PC-9 (cell line): ENCODE data around the gene HSF5. TPM values are rescaled to one million over a fixed set of nuclear protein-coding genes. Genes with fewer than 3 reads are reported as not detected.

Experiments
- BruUV-seq: library from RNA; stranded (reverse); fragments of 400-500 nt; replicated peaks from 2 replicates; lab custom pipeline; 2021; lab: Mats Ljungman, UMichigan
- CTCF ChIA-PET: fragments of 300-600 bp; sonication (Branson Sonifier 250); formaldehyde crosslinking; loops from one replicate; lab custom pipeline; 2022; ENCODE audit warnings: antibody characterized with exemption; lab: Charles Lee
- POLR2A ChIA-PET: fragments of 300-600 bp; sonication (Branson Sonifier 250); formaldehyde crosslinking; loops from one replicate; lab custom pipeline; 2022; ENCODE audit warnings: antibody characterized with exemption; ENCODE audit not compliant: unreplicated experiment; lab: Charles Lee
- DNase-seq, 2 experiments: peaks; one replicate each; pipeline versions ENCODE4 v3.0.0 to v3.0.0-alpha.2; 2015 to 2022; ENCODE audit warnings: mixed read lengths in 1 of 2
- H2AFZ ChIP-seq: fragments of 200-600 bp; sonication (generic); 2 replicates; pipeline ENCODE4 v1.8.1; 2017; ENCODE audit warnings: antibody characterized with exemption
- H3F3A ChIP-seq: fragments of 200-600 bp; sonication (generic); 2 replicates; pipeline ENCODE4 v1.8.1; 2017; ENCODE audit warnings: antibody characterized with exemption, mild to moderate bottlenecking, low read depth; ENCODE audit not compliant: insufficient read depth
- H3K27ac ChIP-seq: fragments of 200-600 bp; sonication (generic); 2 replicates; pipeline ENCODE4 v1.6.1; 2016; ENCODE audit warnings: mixed run types
- H3K27me3 ChIP-seq: fragments of 200-600 bp; sonication (generic); 2 replicates; pipeline ENCODE4 v1.6.1; 2016; ENCODE audit warnings: low read depth, mixed run types; ENCODE audit not compliant: insufficient read depth
- H3K36me3 ChIP-seq: fragments of 200-600 bp; sonication (generic); 2 replicates; pipeline ENCODE4 v1.6.1; 2016; ENCODE audit warnings: low read depth, mixed run types
- H3K4me1 ChIP-seq: fragments of 200-600 bp; sonication (generic); replicated peaks from 2 replicates; pipeline ENCODE4 v1.6.1; 2016; ENCODE audit warnings: mixed run types; ENCODE audit not compliant: insufficient read depth
- H3K4me2 ChIP-seq: fragments of 200-600 bp; sonication (generic); 2 replicates; pipeline ENCODE4 v1.6.1; 2017; ENCODE audit warnings: mixed run types
- H3K4me3 ChIP-seq: fragments of 200-600 bp; sonication (generic); 2 replicates; pipeline ENCODE4 v1.6.1; 2016; ENCODE audit warnings: mixed run types
- H3K79me2 ChIP-seq: fragments of 200-600 bp; sonication (generic); 2 replicates; pipeline ENCODE4 v1.6.1; 2017; ENCODE audit warnings: low read depth, mixed run types
- H3K9me2 ChIP-seq: fragments of 200-600 bp; sonication (generic); 2 replicates; pipeline ENCODE4 v1.8.1; 2017; ENCODE audit warnings: mild to moderate bottlenecking; ENCODE audit not compliant: insufficient read depth
- H3K9me3 ChIP-seq: fragments of 200-600 bp; sonication (generic); 2 replicates; pipeline ENCODE4 v1.8.1; 2016; ENCODE audit warnings: low read depth; ENCODE audit not compliant: insufficient read depth
- H4K20me1 ChIP-seq: fragments of 200-600 bp; sonication (generic); 2 replicates; pipeline ENCODE4 v1.8.1; 2017; ENCODE audit not compliant: insufficient read depth
- CTCF ChIP-seq: fragments of 200-600 bp; sonication (generic); conservative IDR thresholded peaks from 2 replicates; pipeline ENCODE4 v1.6.1; 2017; ENCODE audit warnings: mixed run types, antibody characterized with exemption, mild to moderate bottlenecking, moderate library complexity
- EZH2 ChIP-seq: fragments of 200-600 bp; sonication (generic); IDR thresholded peaks from 2 replicates; pipeline ENCODE4 v1.8.0; 2017; ENCODE audit warnings: antibody characterized with exemption, low read depth
- intact Hi-C: fragments of 100-400 bp; cut with micrococcal nuclease; formaldehyde crosslinking; loops from one replicate; pipeline ENCODE4 v1.10.0; 2022; ENCODE audit not compliant: unreplicated experiment
- total RNA-seq: library from RNA; stranded (reverse); gene quantifications from 2 replicates; pipeline ENCODE4 v1.2.3, GENCODE V29; 2021

HSF5 gene
- total RNA-seq, 1 experiment from 2014 or later: not detected

GRCh38 chr17:58383892-58384462 lies 104.2 kb downstream of the HSF5 start:
- H3K79me2 ChIP-seq: no peaks in the 10 kb centered on the region
- H3F3A ChIP-seq: peaks cover 13% of the 10 kb centered on the region

GRCh38 chr17:58382872-58383242 lies 105.4 kb downstream of the HSF5 start:
- intact Hi-C loops: no loop called here
- POLR2A ChIA-PET: no interaction called here
- Histone ChIP-seq H3K27me3 (peaks cover 57% of the 10 kb centered on the region), H2AFZ (no peak overlapping the region), H3K4me3 (no peak overlapping the region), H3K4me1 (peaks cover 14% of the 10 kb centered on the region), H3K4me2 (no peak overlapping the region), H3K27ac (no peak overlapping the region), H4K20me1 (no peaks in the 10 kb centered on the region), H3K9me2 (no peaks in the 10 kb centered on the region), H3K79me2 (no peaks in the 10 kb centered on the region), H3K36me3 (no peaks in the 10 kb centered on the region), H3F3A (peaks cover 6% of the 10 kb centered on the region; the same call in 1 of the 2 replicates), H3K9me3 (no peaks in the 10 kb centered on the region)
- no TSS peak for BruUV-seq
- no peak for DNase-seq
- TF ChIP-seq CTCF (no peak), EZH2 (no peak)
- CTCF ChIA-PET: interaction anchor here (0.6 kb wide), 1 partner anchor 67 kb away, joined by 9 read pairs; no protein-coding TSS in a partner anchor

More at GRCh38 chr17:58383892-58384462, 104.2 kb downstream of the HSF5 start:
- Histone ChIP-seq H3K9me3 (no peaks in the 10 kb centered on the region), H3K27ac (no peak overlapping the region), H3K9me2 (no peaks in the 10 kb centered on the region), H4K20me1 (no peaks in the 10 kb centered on the region), H3K27me3 (peaks cover 57% of the 10 kb centered on the region), H2AFZ (no peak overlapping the region), H3K36me3 (no peaks in the 10 kb centered on the region), H3K4me1 (peaks cover 23% of the 10 kb centered on the region), H3K4me3 (no peak overlapping the region), H3K4me2 (no peak overlapping the region)
- no peak for TF ChIP-seq CTCF
- no peak for TF ChIP-seq EZH2
- ChIA-PET POLR2A (interaction anchor here (0.6 to 0.7 kb wide), 2 partner anchors 55 to 1043 kb away, joined by 5 read pairs; no protein-coding TSS in a partner anchor), CTCF (no interaction called here)
- DNase-seq: no peak
- intact Hi-C loops: no loop called here
- no TSS peak for BruUV-seq

- CTCF ChIA-PET: no interaction called here
- no peaks in the 10 kb centered on the region for H3K9me2 ChIP-seq
- intact Hi-C loops: no loop called here
Observed at GRCh38 chr17:58382108-58382871, 105.9 kb downstream of the HSF5 start.

More at GRCh38 chr17:58382108-58382871, 105.9 kb downstream of the HSF5 start:
- no peak for TF ChIP-seq EZH2
- Histone ChIP-seq H3F3A (peaks cover 1% of the 10 kb centered on the region; the same call in 1 of the 2 replicates), H4K20me1 (no peaks in the 10 kb centered on the region), H3K36me3 (no peaks in the 10 kb centered on the region), H3K4me3 (no peak overlapping the region), H3K79me2 (no peaks in the 10 kb centered on the region), H3K4me2 (no peak overlapping the region), H3K4me1 (peaks cover 14% of the 10 kb centered on the region), H3K9me3 (no peaks in the 10 kb centered on the region), H3K27me3 (peaks cover 57% of the 10 kb centered on the region), H3K27ac (no peak overlapping the region), H2AFZ (no peak overlapping the region)
- BruUV-seq: no TSS peak
- POLR2A ChIA-PET: no interaction called here
- no peak for DNase-seq
